Calu3 (cell line): ENCODE results near the gene KCNJ10. TPM values are rescaled to one million over a fixed set of nuclear protein-coding genes. Genes with fewer than 3 reads are reported as not detected.

Experiments
- BruUV-seq: library from RNA; stranded (reverse); fragments of 400-500 nt; replicated peaks from 2 replicates; lab custom pipeline; 2021; lab: Mats Ljungman, UMichigan
- CTCF ChIA-PET: fragments of 300-600 bp; sonication (Branson Sonifier 250); formaldehyde crosslinking; loops from one replicate; lab custom pipeline; 2022; ENCODE audit warnings: antibody characterized with exemption; lab: Charles Lee
- DNase-seq: peaks from one replicate; pipeline ENCODE4 v3.0.0; 2022
- H3K27ac Mint-ChIP-seq: one replicate; pipeline ENCODE4 v1.8.0; 2022; ENCODE audit warnings: mixed read lengths; ENCODE audit not compliant: unreplicated experiment
- H3K27me3 Mint-ChIP-seq: one replicate; pipeline ENCODE4 v1.8.0; 2022; ENCODE audit warnings: mixed read lengths; ENCODE audit not compliant: unreplicated experiment
- H3K36me3 Mint-ChIP-seq: one replicate; pipeline ENCODE4 v1.8.0; 2022; ENCODE audit warnings: mild to moderate bottlenecking, moderate library complexity, mixed read lengths; ENCODE audit not compliant: insufficient read depth, unreplicated experiment
- H3K4me1 Mint-ChIP-seq: one replicate; pipeline ENCODE4 v1.8.0; 2022; ENCODE audit warnings: mild to moderate bottlenecking, low read depth, mixed read lengths; ENCODE audit not compliant: unreplicated experiment
- H3K4me3 Mint-ChIP-seq: one replicate; pipeline ENCODE4 v1.8.0; 2022; ENCODE audit warnings: mild to moderate bottlenecking, low read depth, moderate library complexity, mixed read lengths; ENCODE audit not compliant: unreplicated experiment
- H3K9me3 Mint-ChIP-seq: one replicate; pipeline ENCODE4 v1.8.0; 2022; ENCODE audit warnings: low read depth, mixed read lengths; ENCODE audit not compliant: unreplicated experiment
- CTCF ChIP-seq: fragments of 200-600 bp; IDR thresholded peaks from one replicate; pipeline ENCODE4 v1.8.0; 2022; ENCODE audit warnings: antibody characterized with exemption; ENCODE audit not compliant: unreplicated experiment
- intact Hi-C: fragments of 100-400 bp; cut with micrococcal nuclease; formaldehyde crosslinking; loops from one replicate; pipeline ENCODE4 v1.10.0; 2022; ENCODE audit not compliant: unreplicated experiment
- total RNA-seq: library from RNA; stranded (reverse); gene quantifications from 2 replicates; pipeline ENCODE4 v1.2.3, GENCODE V29; 2022

Gene KCNJ10
- total RNA-seq, 1 experiment from 2014 or later = not detected

GRCh38 chr1:160018900-160019299, 51.1 kb downstream of the KCNJ10 start:
- Mint-ChIP-seq H3K4me1 (peaks cover 18% of the 10 kb centered on the region), H3K36me3 (no peaks in the 10 kb centered on the region), H3K27ac (no peak overlapping the region), H3K9me3 (no peaks in the 10 kb centered on the region), H3K27me3 (peaks cover 27% of the 10 kb centered on the region), H3K4me3 (no peak overlapping the region)
- CTCF ChIA-PET = interaction anchor here (1.3 kb wide), 1 partner anchor 11 kb away, joined by 3 read pairs; no protein-coding TSS in a partner anchor
- intact Hi-C loops = no loop called here
- BruUV-seq = no TSS peak
- no peak for DNase-seq
- no peak for TF ChIP-seq CTCF

GRCh38 chr1:160018347-160018746, 51.6 kb downstream of the KCNJ10 start:
- BruUV-seq = no TSS peak
- H3K4me1 Mint-ChIP-seq = peaks cover 18% of the 10 kb centered on the region
- H3K4me3 Mint-ChIP-seq = no peak overlapping the region
- DNase-seq = no peak
- no peaks in the 10 kb centered on the region for H3K9me3 Mint-ChIP-seq
- peaks cover 27% of the 10 kb centered on the region for H3K27me3 Mint-ChIP-seq
- intact Hi-C loops = no loop called here
- no peak for TF ChIP-seq CTCF
- no peak overlapping the region for H3K27ac Mint-ChIP-seq
- no peaks in the 10 kb centered on the region for H3K36me3 Mint-ChIP-seq
- CTCF ChIA-PET = interaction anchor here (1.3 kb wide), 1 partner anchor 11 kb away, joined by 3 read pairs; no protein-coding TSS in a partner anchor

- H3K9me3 Mint-ChIP-seq = no peaks in the 10 kb centered on the region
- no peak for DNase-seq
- H3K4me3 Mint-ChIP-seq = no peak overlapping the region
- CTCF ChIA-PET = no interaction called here
- BruUV-seq = no TSS peak
- TF ChIP-seq CTCF = no peak
- intact Hi-C loops = no loop called here
- H3K27ac Mint-ChIP-seq = no peak overlapping the region
- no peaks in the 10 kb centered on the region for H3K36me3 Mint-ChIP-seq
- H3K4me1 Mint-ChIP-seq = peaks cover 16% of the 10 kb centered on the region
- peaks cover 27% of the 10 kb centered on the region for H3K27me3 Mint-ChIP-seq
Observed at GRCh38 chr1:160017592-160017991, 52.4 kb downstream of the KCNJ10 start.

GRCh38 chr1:160011781-160012180, 58.2 kb downstream of the KCNJ10 start:
- Mint-ChIP-seq H3K27me3 (peaks cover 28% of the 10 kb centered on the region), H3K36me3 (no peaks in the 10 kb centered on the region), H3K4me3 (no peak overlapping the region), H3K4me1 (no peaks in the 10 kb centered on the region), H3K9me3 (no peaks in the 10 kb centered on the region), H3K27ac (no peak overlapping the region)
- BruUV-seq = no TSS peak
- no peak for TF ChIP-seq CTCF
- CTCF ChIA-PET = no interaction called here
- intact Hi-C loops = no loop called here
- DNase-seq = no peak
